Omental fat pad (tissue), 4 donors: ENCODE results near the gene CCL19. TPM values are rescaled to one million over a fixed set of nuclear protein-coding genes. Genes with fewer than 3 reads are reported as not detected.

ENCODE experiments used
- ATAC-seq: fragments of 150-250 bp; one replicate; pipeline ENCODE4 v1.9.1; 2016; ENCODE audit warnings: mild to moderate bottlenecking, moderate library complexity; ENCODE audit not compliant: low FRiP score
- DNase-seq: peaks from one replicate; pipeline ENCODE4 v3.0.0-alpha.2; 2019; ENCODE audit warnings: low spot score
- total RNA-seq, 4 donors: library from RNA; depleted of rRNA; stranded (reverse); fragments of >200 nt; gene quantifications; one replicate each; pipeline ENCODE4 v1.1.0, GENCODE V29; 2016
- TF ChIP-seq, protein P1 (sequence below), 3 donors: fragments of 450-650 bp; IDR thresholded peaks; one replicate each; pipeline ENCODE4 v1.5.1; 2016 to 2017; ENCODE audit warnings: antibody characterized with exemption in 3 of 3, mild to moderate bottlenecking in 3 of 3, moderate library complexity in 2 of 3

Gene CCL19
- total RNA-seq, 4 donors from 2014 or later, result not detected

DNA sequence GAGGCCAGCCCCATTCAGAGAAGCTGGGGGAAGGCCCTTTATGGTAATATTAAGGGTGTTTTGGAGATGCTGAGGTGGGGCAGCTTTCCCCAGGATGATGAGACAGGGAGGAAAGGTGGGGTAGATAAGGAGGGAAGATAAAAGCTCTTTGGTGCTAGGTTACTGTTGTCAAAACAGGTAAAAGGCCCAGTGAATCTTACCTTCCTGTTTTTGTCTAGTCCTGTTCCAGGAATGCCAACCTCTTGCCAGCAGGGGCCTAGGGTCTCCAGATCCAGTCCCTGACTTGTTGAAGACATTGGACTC lies 27.8 kb downstream of the CCL19 start:
- ATAC-seq (no peak), DNase-seq (no peak)
- TF ChIP-seq, protein P1, sequence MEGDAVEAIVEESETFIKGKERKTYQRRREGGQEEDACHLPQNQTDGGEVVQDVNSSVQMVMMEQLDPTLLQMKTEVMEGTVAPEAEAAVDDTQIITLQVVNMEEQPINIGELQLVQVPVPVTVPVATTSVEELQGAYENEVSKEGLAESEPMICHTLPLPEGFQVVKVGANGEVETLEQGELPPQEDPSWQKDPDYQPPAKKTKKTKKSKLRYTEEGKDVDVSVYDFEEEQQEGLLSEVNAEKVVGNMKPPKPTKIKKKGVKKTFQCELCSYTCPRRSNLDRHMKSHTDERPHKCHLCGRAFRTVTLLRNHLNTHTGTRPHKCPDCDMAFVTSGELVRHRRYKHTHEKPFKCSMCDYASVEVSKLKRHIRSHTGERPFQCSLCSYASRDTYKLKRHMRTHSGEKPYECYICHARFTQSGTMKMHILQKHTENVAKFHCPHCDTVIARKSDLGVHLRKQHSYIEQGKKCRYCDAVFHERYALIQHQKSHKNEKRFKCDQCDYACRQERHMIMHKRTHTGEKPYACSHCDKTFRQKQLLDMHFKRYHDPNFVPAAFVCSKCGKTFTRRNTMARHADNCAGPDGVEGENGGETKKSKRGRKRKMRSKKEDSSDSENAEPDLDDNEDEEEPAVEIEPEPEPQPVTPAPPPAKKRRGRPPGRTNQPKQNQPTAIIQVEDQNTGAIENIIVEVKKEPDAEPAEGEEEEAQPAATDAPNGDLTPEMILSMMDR (IDR thresholded peaks at IDR 0.05), result no peak

DNA sequence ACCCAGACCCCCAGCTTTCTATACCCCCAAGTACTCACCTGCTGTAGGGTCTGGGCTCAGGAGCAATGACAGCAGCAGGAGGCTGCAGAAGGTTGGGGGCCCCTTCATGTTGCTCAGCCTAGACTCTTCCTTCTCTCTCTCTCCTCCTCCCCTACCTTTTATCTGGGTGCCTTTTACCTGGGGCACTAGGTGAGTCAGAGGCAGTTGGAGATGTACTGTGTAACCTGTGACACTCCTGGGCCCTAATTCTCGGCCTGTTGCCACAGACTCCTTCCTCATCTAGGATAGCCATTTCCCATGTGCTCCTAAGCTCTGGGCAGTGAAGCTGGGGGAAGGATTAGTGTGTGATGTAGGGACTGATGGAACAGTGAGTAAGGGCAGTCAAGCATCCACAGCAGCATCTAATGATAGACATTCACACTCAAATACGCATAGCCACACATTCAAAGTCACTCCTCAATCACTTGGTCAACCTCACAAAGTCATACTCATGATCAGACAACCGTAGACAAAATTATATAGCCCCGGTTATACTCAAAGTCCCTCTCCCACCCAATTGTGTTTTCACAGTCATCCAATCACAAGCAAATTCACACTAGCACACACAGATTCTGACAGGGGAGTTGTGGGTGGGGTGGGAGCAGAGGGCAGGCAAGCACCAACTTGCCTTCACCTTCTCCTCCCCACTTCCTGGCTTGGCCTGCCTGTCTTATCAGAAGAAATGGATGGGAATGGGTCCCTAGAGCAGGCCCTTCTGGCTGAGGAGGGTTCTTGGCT lies 28.4 kb downstream of the CCL19 start, which contains the start of gene CCL27:
TSS of gene CCL27 (minus strand) at position 132 of the 777 bp plus-strand sequence. CDS start at position 108, 24 bp downstream.
- TF ChIP-seq, protein P1 (IDR thresholded peaks at IDR 0.05), result no peak
- no peak for ATAC-seq
- no peak for DNase-seq

DNA sequence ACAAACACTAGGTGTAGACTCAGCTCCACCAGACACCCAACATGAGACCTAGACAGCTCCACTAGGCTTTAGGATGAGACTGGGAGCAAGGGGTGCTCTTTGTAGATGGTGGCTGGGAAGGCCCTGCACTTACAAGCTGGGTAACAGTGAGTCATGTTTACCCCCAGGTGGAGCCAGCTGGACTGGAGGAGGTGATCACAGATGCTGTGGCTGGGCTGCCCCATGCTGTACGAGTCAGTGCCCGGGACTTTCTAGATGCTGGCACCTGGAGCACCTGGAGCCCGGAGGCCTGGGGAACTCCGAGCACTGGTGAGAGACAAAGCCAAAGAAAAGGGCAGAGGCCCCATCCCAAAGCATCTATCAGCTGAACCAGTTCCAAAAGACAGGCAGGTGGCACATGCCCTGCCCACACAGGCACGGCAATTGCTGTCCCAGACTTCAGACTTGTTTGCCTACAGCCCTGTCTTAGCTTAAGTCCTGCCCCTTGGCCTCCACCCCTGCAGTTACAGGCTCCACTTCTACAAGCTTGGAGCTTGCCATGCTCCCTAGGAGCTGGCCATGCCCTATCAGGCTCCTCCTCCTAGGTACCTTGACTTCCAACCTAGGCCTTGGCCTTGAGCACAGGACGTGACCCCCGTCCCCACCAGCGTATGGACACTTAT lies 31.4 kb downstream of the CCL19 start:
- ATAC-seq (no peak), DNase-seq (no peak)
- TF ChIP-seq, protein P1 (IDR thresholded peaks at IDR 0.05), result no peak

GRCh38 chr9:34658461-34658860 lies 32.6 kb downstream of the CCL19 start:
- DNase-seq (no peak), ATAC-seq (no peak)
- TF ChIP-seq, protein P1 (IDR thresholded peaks at IDR 0.05), result no peak

- ATAC-seq, result no peak
- TF ChIP-seq, protein P1 (IDR thresholded peaks at IDR 0.05), result no peak
- no peak for DNase-seq
Measured at GRCh38 chr9:34656992-34657391, 34.1 kb downstream of the CCL19 start.

DNA sequence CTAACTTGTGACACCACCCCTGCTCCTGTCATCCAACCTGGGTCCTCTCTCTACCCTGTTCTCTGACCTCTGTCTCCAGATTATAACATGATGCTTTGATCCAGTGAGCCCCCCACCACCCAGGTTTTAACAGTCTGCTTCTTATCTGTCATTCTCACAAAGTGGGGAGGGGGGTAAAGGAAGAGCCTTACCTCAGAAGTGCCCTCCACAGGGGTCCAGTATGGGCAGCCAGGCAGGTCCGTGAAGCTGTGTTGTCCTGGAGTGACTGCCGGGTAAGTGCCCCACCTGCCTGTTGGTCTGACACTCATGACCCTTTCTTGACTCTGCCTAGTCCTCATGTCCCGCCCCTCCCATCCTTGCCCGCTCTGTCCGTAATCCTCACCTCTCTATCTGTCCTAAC lies 35.7 kb downstream of the CCL19 start:
- ATAC-seq (no peak), DNase-seq (no peak)
- TF ChIP-seq, protein P1 (IDR thresholded peaks at IDR 0.05), result no peak
